ENCODE data around the gene MORN1. TPM values are rescaled to one million over a fixed set of nuclear protein-coding genes. Genes with fewer than 3 reads are reported as not detected.

MORN1 gene
- total and polyA plus RNA-seq, 2 experiments from 2014 or later = 4.8 to 11.1 TPM

GRCh38 chr1:2393471-2393877 is 2.1 kb upstream of the MORN1 start (continued):
- TF ChIP-seq, protein P1, sequence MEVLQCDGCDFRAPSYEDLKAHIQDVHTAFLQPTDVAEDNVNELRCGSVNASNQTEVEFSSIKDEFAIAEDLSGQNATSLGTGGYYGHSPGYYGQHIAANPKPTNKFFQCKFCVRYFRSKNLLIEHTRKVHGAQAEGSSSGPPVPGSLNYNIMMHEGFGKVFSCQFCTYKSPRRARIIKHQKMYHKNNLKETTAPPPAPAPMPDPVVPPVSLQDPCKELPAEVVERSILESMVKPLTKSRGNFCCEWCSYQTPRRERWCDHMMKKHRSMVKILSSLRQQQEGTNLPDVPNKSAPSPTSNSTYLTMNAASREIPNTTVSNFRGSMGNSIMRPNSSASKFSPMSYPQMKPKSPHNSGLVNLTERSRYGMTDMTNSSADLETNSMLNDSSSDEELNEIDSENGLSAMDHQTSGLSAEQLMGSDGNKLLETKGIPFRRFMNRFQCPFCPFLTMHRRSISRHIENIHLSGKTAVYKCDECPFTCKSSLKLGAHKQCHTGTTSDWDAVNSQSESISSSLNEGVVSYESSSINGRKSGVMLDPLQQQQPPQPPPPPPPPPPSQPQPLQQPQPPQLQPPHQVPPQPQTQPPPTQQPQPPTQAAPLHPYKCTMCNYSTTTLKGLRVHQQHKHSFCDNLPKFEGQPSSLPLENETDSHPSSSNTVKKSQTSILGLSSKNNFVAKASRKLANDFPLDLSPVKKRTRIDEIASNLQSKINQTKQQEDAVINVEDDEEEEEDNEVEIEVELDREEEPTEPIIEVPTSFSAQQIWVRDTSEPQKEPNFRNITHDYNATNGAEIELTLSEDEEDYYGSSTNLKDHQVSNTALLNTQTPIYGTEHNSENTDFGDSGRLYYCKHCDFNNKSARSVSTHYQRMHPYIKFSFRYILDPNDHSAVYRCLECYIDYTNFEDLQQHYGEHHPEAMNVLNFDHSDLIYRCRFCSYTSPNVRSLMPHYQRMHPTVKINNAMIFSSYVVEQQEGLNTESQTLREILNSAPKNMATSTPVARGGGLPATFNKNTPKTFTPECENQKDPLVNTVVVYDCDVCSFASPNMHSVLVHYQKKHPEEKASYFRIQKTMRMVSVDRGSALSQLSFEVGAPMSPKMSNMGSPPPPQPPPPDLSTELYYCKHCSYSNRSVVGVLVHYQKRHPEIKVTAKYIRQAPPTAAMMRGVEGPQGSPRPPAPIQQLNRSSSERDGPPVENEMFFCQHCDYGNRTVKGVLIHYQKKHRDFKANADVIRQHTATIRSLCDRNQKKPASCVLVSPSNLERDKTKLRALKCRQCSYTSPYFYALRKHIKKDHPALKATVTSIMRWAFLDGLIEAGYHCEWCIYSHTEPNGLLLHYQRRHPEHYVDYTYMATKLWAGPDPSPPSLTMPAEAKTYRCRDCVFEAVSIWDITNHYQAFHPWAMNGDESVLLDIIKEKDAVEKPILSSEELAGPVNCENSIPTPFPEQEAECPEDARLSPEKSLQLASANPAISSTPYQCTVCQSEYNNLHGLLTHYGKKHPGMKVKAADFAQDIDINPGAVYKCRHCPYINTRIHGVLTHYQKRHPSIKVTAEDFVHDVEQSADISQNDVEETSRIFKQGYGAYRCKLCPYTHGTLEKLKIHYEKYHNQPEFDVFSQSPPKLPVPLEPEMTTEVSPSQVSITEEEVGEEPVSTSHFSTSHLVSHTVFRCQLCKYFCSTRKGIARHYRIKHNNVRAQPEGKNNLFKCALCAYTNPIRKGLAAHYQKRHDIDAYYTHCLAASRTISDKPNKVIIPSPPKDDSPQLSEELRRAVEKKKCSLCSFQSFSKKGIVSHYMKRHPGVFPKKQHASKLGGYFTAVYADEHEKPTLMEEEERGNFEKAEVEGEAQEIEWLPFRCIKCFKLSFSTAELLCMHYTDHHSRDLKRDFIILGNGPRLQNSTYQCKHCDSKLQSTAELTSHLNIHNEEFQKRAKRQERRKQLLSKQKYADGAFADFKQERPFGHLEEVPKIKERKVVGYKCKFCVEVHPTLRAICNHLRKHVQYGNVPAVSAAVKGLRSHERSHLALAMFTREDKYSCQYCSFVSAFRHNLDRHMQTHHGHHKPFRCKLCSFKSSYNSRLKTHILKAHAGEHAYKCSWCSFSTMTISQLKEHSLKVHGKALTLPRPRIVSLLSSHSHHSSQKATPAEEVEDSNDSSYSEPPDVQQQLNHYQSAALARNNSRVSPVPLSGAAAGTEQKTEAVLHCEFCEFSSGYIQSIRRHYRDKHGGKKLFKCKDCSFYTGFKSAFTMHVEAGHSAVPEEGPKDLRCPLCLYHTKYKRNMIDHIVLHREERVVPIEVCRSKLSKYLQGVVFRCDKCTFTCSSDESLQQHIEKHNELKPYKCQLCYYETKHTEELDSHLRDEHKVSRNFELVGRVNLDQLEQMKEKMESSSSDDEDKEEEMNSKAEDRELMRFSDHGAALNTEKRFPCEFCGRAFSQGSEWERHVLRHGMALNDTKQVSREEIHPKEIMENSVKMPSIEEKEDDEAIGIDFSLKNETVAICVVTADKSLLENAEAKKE (CRISPR knock-in tag; IDR thresholded peaks at IDR 0.05) = no peak
- TF ChIP-seq STAT1 (IDR thresholded peaks at IDR 0.05; ENCODE audit: unreplicated experiment) = no peak
- TF ChIP-seq NANOG (IDR thresholded peaks at IDR 0.05; ENCODE audit: borderline replicate concordance) = no peak

- peak overlapping the region; percentile 93 for H3K4me3 ChIP-seq
- no peaks in the 10 kb centered on the region; the same call in 1 of the 2 replicates for H3K36me3 ChIP-seq (ENCODE audit: insufficient read depth)
- H2AFZ ChIP-seq = no peak overlapping the region
- no peaks in the 10 kb centered on the region for H3K9me3 Mint-ChIP-seq
- H3K36me3 Mint-ChIP-seq (ENCODE audit: low read depth) = peaks cover 27% of the 10 kb centered on the region
- no peak overlapping the region for H3K27ac Mint-ChIP-seq
- H3K27ac ChIP-seq (ENCODE audit: low read depth) = no peak overlapping the region
- peak overlapping the region; percentile 90 for H3K4me3 Mint-ChIP-seq
- peaks cover 46% of the 10 kb centered on the region for H3K79me2 ChIP-seq (replicated peaks; ENCODE audit: insufficient read depth)
- DNase-seq (ENCODE audit: low spot score) = no peak
- H3K9me2 ChIP-seq (ENCODE audit: insufficient read depth) = no peaks in the 10 kb centered on the region
- peaks cover 6% of the 10 kb centered on the region; the same call in 1 of the 2 replicates for H3F3A ChIP-seq (replicated peaks; ENCODE audit: low read depth)
- H3K4me2 ChIP-seq = peak overlapping the region; percentile 94
- H3K27me3 Mint-ChIP-seq (ENCODE audit: insufficient read depth, low read depth, poor library complexity) = peaks cover 6% of the 10 kb centered on the region
- no peaks in the 10 kb centered on the region; the same call in 1 of the 2 replicates for H3K4me1 ChIP-seq (ENCODE audit: insufficient read depth)
- peaks cover 17% of the 10 kb centered on the region for H3K4me1 Mint-ChIP-seq
- no peak for ATAC-seq
- no peaks in the 10 kb centered on the region for H3K27me3 ChIP-seq (ENCODE audit: insufficient read depth)
- peaks cover 15% of the 10 kb centered on the region for H4K20me1 ChIP-seq (replicated peaks; ENCODE audit: insufficient read depth)
- no peak for TF ChIP-seq ZNF331 (CRISPR knock-in tag; IDR thresholded peaks at IDR 0.05; ENCODE audit: low read depth)
- TF ChIP-seq NANOG (IDR thresholded peaks at IDR 0.05; ENCODE audit: borderline replicate concordance) = no peak
- no peak for TF ChIP-seq JUNB (IDR thresholded peaks at IDR 0.05; ENCODE audit: unreplicated experiment)
- TF ChIP-seq EZH2phosphoT487 (IDR thresholded peaks at IDR 0.05; ENCODE audit: unreplicated experiment) = no peak
- no peak for TF ChIP-seq CTCF (conservative IDR thresholded peaks at IDR 0.05; ENCODE audit: low read depth in 2 of 2)
- TF ChIP-seq STAT1 (IDR thresholded peaks at IDR 0.05; ENCODE audit: unreplicated experiment) = no peak
- no peak for TF ChIP-seq ZNF114 (CRISPR knock-in tag; IDR thresholded peaks at IDR 0.05)
- no peak for TF ChIP-seq CREB1 (CRISPR knock-in tag; IDR thresholded peaks at IDR 0.05; ENCODE audit: low read depth)
- TF ChIP-seq ETS1 (IDR thresholded peaks at IDR 0.05) = no peak
These were observed 1.3 kb upstream of the MORN1 start for GRCh38 chr1:2392686-2393085.

Data from GM23338 (cell line).